Tibial artery (tissue), 4 donors: ENCODE measurements around the gene SNRNP200.

Source experiments
- DNase-seq, 2 donors: peaks; one replicate each; pipeline ENCODE4 v3.0.0-alpha.2; 2019
- H3K27ac ChIP-seq, 2 donors: fragments of 200-600 bp; sonication (generic) in 1 of 2; 1 replicate in 1 of 2; 2 replicates in 1 of 2; pipeline ENCODE4 v1.5.1; 2018 to 2019; ENCODE audit warnings: mild to moderate bottlenecking in 1 of 2
- H3K27me3 ChIP-seq, 2 donors: fragments of 200-600 bp; sonication (generic) in 1 of 2; one replicate each; pipeline versions ENCODE4 v1.5.1 to v1.6.0; 2016 to 2019
- H3K36me3 ChIP-seq, 3 donors: fragments of 200-600 bp; sonication (generic) in 2 of 3; one replicate each; pipeline ENCODE4 v1.5.1; 2016 to 2019; ENCODE audit warnings: mild to moderate bottlenecking in 2 of 3
- H3K4me1 ChIP-seq, 4 donors: fragments of 200-600 bp; sonication (generic) in 2 of 4; 1 replicate in 3 of 4; 2 replicates in 1 of 4; pipeline ENCODE4 v1.5.1; 2016 to 2019
- H3K4me3 ChIP-seq, 2 donors: fragments of 200-600 bp; sonication (generic) in 1 of 2; 1 replicate in 1 of 2; 2 replicates in 1 of 2; pipeline ENCODE4 v1.5.1; 2018 to 2019; ENCODE audit warnings: mild to moderate bottlenecking in 2 of 2
- H3K9me3 ChIP-seq, 3 donors: fragments of 200-600 bp; sonication (generic) in 1 of 3; one replicate each; pipeline ENCODE4 v1.5.1; 2016 to 2019
- CTCF ChIP-seq, 2 experiments: fragments of 200-600 bp in 1 of 2; fragments of 450-650 bp in 1 of 2; IDR thresholded peaks; one replicate each; pipeline ENCODE4 v1.5.1; 2017 to 2019; ENCODE audit warnings: antibody characterized with exemption in 2 of 2, mild to moderate bottlenecking in 1 of 2, moderate library complexity in 1 of 2
- intact Hi-C: fragments of 100-400 bp; cut with DNase I; formaldehyde crosslinking; loops from one replicate; pipeline ENCODE4 v1.15.0; 2023; ENCODE audit warnings: low total_unique reads

The SNRNP200 gene

GRCh38 chr2:96254571-96254970 lies 50.8 kb downstream of the SNRNP200 start:
- Histone ChIP-seq H3K27me3 (no peaks in the 10 kb centered on the region), H3K9me3 (no peaks in the 10 kb centered on the region), H3K27ac (peak overlapping the region in 1 of 2 donors; percentile 29), H3K36me3 (peaks cover 29 to 52% (median 40%) of the 10 kb centered on the region in 3 donors), H3K4me1 (peaks cover 7 to 57% (median 54%) of the 10 kb centered on the region in 4 donors), H3K4me3 (no peak overlapping the region)
- DNase-seq: peak in 1 of 2 donors; percentile 48
- TF ChIP-seq CTCF (IDR thresholded peaks at IDR 0.05): no peak
- intact Hi-C loops: no loop called here

- H3K9me3 ChIP-seq: no peaks in the 10 kb centered on the region
- no peak for TF ChIP-seq CTCF (IDR thresholded peaks at IDR 0.05)
- H3K36me3 ChIP-seq: peaks cover 29 to 46% (median 40%) of the 10 kb centered on the region in 3 donors
- no peak for DNase-seq
- no peaks in the 10 kb centered on the region for H3K27me3 ChIP-seq
- H3K27ac ChIP-seq: peak overlapping the region in 1 of 2 donors; percentile 73
- peaks cover 0 to 47% (median 41%) of the 10 kb centered on the region in 4 donors for H3K4me1 ChIP-seq
- intact Hi-C loops: no loop called here
- H3K4me3 ChIP-seq: no peak overlapping the region
Measured at GRCh38 chr2:96253006-96253405, 52.3 kb downstream of the SNRNP200 start.

DNA sequence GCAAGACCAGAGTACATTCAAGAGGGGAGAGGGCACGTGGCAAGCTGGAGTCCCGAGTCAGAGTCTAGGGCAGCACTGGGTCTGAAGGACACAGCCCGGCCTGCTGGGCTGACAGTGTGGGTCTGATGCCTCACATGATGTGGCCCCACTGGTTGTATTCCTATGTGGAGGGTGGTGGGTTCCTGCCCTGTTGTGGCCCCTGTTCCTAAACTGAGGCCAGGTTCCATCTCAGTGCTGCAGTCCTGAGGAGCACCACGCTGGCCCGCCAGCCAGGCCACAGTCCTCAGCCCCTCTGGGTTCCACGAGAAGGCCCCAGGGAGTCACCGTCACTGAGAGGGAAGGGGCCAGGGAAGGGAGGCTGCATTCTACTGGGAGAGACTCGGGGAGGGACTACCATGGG lies 52.8 kb downstream of the SNRNP200 start:
- no peak for TF ChIP-seq CTCF (IDR thresholded peaks at IDR 0.05)
- intact Hi-C loops: no loop called here
- Histone ChIP-seq H3K4me3 (no peak overlapping the region), H3K9me3 (no peaks in the 10 kb centered on the region), H3K27me3 (no peaks in the 10 kb centered on the region), H3K4me1 (peaks cover 0 to 42% (median 37%) of the 10 kb centered on the region in 4 donors), H3K36me3 (peaks cover 29 to 45% (median 40%) of the 10 kb centered on the region in 3 donors), H3K27ac (peak overlapping the region; percentile 25 to 73)
- DNase-seq: no peak

DNA sequence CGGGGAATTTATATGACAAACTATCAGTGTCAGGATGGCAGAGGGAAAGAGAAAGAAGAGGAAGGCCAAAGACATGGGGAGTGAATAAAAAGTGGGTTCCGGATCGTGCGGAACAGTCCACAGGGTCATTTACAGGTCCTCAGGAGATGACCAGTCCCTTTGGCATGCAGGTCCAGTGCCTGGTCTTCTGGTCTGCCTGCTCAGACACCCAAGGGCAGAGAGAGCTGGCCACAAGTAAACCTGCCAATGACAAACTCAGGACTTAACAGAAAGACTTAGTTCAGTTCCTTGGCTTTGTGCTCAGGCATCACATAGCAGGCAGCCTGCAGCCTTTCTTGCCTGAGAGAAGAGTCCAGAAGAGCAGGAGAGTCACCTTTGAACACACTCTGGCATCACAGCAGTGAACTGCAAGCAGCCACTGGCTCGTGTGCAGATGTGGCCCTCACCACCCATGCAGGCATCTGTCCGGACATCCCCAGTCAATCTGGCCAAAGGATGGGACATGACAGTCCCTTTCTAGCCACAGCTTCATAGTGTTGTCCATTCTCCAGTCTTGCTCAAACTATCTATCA lies 53.5 kb downstream of the SNRNP200 start:
- H3K27ac ChIP-seq: peak overlapping the region; percentile 73 to 80
- TF ChIP-seq CTCF (IDR thresholded peaks at IDR 0.05): no peak
- peaks cover 29 to 45% (median 40%) of the 10 kb centered on the region in 3 donors for H3K36me3 ChIP-seq
- peaks cover 0 to 35% (median 31%) of the 10 kb centered on the region in 4 donors for H3K4me1 ChIP-seq
- DNase-seq: peak; percentile 83 to 93
- H3K4me3 ChIP-seq: peak overlapping the region; percentile 10 to 27
- intact Hi-C loops: no loop called here
- H3K27me3 ChIP-seq: no peaks in the 10 kb centered on the region
- no peaks in the 10 kb centered on the region for H3K9me3 ChIP-seq

- H3K9me3 ChIP-seq: no peaks in the 10 kb centered on the region
- H3K36me3 ChIP-seq: peaks cover 19 to 33% (median 29%) of the 10 kb centered on the region in 3 donors
- H3K27me3 ChIP-seq: no peaks in the 10 kb centered on the region
- no peak for TF ChIP-seq CTCF (IDR thresholded peaks at IDR 0.05)
- no peak for DNase-seq
- peaks cover 0 to 33% (median 30%) of the 10 kb centered on the region in 4 donors for H3K4me1 ChIP-seq
- peak overlapping the region; percentile 73 to 80 for H3K27ac ChIP-seq
- intact Hi-C loops: no loop called here
- H3K4me3 ChIP-seq: no peak overlapping the region
Measured at GRCh38 chr2:96250188-96250587, 55.2 kb downstream of the SNRNP200 start.
